GM04503 (cell line): ENCODE results near the gene USP15.

Experiments used
- DNase-seq: peaks from one replicate; pipeline ENCODE4 v3.0.0-alpha.2; 2012; ENCODE audit warnings: low read depth

USP15 gene

GRCh38 chr12:62258231-62258630, 2.0 kb upstream of the USP15 start:
- no peak for DNase-seq

- DNase-seq, result no peak
Observed at GRCh38 chr12:62258941-62259630, 1.1 kb upstream of the USP15 start.

- no peak for DNase-seq
Observed at GRCh38 chr12:62259631-62259992, 592 bp upstream of the USP15 start.

GRCh38 chr12:62260733-62261683, 804 bp downstream of the USP15 start:
- DNase-seq, result no peak

GRCh38 chr12:62261876-62262517, 1.8 kb downstream of the USP15 start:
- no peak for DNase-seq

- DNase-seq, result no peak
Observed at GRCh38 chr12:62263232-62263631, 3.0 kb downstream of the USP15 start.

GRCh38 chr12:62263966-62264365, 3.8 kb downstream of the USP15 start:
- DNase-seq, result no peak

- DNase-seq, result no peak
Observed at GRCh38 chr12:62264706-62265105, 4.5 kb downstream of the USP15 start.

- no peak for DNase-seq
Observed at GRCh38 chr12:62265511-62265910, 5.3 kb downstream of the USP15 start.

GRCh38 chr12:62267026-62267425, 6.8 kb downstream of the USP15 start:
- no peak for DNase-seq

GRCh38 chr12:62267480-62267879, 7.3 kb downstream of the USP15 start:
- DNase-seq, result no peak

GRCh38 chr12:62268956-62269355, 8.8 kb downstream of the USP15 start:
- no peak for DNase-seq

GRCh38 chr12:62269464-62270228, 9.4 kb downstream of the USP15 start:
- no peak for DNase-seq

- DNase-seq, result no peak
Observed at GRCh38 chr12:62270384-62270783, 10.2 kb downstream of the USP15 start.

GRCh38 chr12:62270872-62271271, 10.7 kb downstream of the USP15 start:
- no peak for DNase-seq

GRCh38 chr12:62272936-62273552, 12.8 kb downstream of the USP15 start:
- no peak for DNase-seq

GRCh38 chr12:62273724-62274380, 13.6 kb downstream of the USP15 start:
- no peak for DNase-seq

- no peak for DNase-seq
Observed at GRCh38 chr12:62278022-62278421, 17.8 kb downstream of the USP15 start.

- DNase-seq, result no peak
Observed at GRCh38 chr12:62279058-62279457, 18.9 kb downstream of the USP15 start.

- DNase-seq, result no peak
Observed at GRCh38 chr12:62279961-62280360, 19.8 kb downstream of the USP15 start.
